Tibial nerve (tissue), 4 donors: ENCODE data around the gene SH3BP4.

Experiments
- EP300 ChIP-seq, 2 donors: sonication (generic); formaldehyde crosslinking; IDR thresholded peaks; one replicate each; pipeline ENCODE4 v1.6.1; 2017; ENCODE audit warnings: antibody characterized with exemption in 2 of 2, mild to moderate bottlenecking in 1 of 2
- POLR2A ChIP-seq, 2 donors: fragments of 450-650 bp; IDR thresholded peaks; one replicate each; pipeline ENCODE4 v1.6.1; 2017; ENCODE audit warnings: antibody characterized with exemption in 2 of 2, mild to moderate bottlenecking in 2 of 2, moderate library complexity in 2 of 2
- TF ChIP-seq, protein P1 (sequence below), 5 experiments: fragments of 200-600 bp in 3 of 5; fragments of 450-650 bp in 2 of 5; sonication (generic) in 3 of 5; IDR thresholded peaks; one replicate each; pipeline ENCODE4 v1.5.1; 2016 to 2019; ENCODE audit warnings: antibody characterized with exemption in 5 of 5, mild to moderate bottlenecking in 3 of 5, moderate library complexity in 2 of 5

DNA sequence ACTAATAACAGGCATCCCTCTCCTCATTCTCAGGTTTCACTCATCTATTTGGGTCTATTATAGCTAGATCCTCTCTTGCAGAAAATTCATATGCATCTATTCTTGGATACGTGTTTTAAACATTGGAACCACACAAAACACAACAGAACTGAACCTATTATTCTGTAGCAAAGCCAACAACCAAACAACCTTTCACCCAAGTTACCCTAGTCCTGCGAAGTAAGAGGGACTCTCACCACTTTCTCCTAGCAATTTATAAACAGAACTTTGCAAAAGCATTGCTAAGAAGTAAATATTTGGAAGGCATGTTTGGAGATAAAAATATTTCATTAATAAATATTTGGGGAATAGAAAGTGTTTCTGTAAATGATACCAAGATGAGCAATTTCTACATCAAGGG, 20.4 kb upstream of the SH3BP4 start:
- TF ChIP-seq, protein P1, sequence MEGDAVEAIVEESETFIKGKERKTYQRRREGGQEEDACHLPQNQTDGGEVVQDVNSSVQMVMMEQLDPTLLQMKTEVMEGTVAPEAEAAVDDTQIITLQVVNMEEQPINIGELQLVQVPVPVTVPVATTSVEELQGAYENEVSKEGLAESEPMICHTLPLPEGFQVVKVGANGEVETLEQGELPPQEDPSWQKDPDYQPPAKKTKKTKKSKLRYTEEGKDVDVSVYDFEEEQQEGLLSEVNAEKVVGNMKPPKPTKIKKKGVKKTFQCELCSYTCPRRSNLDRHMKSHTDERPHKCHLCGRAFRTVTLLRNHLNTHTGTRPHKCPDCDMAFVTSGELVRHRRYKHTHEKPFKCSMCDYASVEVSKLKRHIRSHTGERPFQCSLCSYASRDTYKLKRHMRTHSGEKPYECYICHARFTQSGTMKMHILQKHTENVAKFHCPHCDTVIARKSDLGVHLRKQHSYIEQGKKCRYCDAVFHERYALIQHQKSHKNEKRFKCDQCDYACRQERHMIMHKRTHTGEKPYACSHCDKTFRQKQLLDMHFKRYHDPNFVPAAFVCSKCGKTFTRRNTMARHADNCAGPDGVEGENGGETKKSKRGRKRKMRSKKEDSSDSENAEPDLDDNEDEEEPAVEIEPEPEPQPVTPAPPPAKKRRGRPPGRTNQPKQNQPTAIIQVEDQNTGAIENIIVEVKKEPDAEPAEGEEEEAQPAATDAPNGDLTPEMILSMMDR (IDR thresholded peaks at IDR 0.05), result no peak
- TF ChIP-seq POLR2A (IDR thresholded peaks at IDR 0.05) (no peak), EP300 (IDR thresholded peaks at IDR 0.05) (no peak)
